GM21619 (cell line): ENCODE measurements around the gene UQCC2.

Experiments used
- ATAC-seq: cut with Tn5 transposase; IDR thresholded peaks from one replicate; pipeline ENCODE4 v1.9.1; 2021; ENCODE audit not compliant: unreplicated experiment

Gene UQCC2

DNA sequence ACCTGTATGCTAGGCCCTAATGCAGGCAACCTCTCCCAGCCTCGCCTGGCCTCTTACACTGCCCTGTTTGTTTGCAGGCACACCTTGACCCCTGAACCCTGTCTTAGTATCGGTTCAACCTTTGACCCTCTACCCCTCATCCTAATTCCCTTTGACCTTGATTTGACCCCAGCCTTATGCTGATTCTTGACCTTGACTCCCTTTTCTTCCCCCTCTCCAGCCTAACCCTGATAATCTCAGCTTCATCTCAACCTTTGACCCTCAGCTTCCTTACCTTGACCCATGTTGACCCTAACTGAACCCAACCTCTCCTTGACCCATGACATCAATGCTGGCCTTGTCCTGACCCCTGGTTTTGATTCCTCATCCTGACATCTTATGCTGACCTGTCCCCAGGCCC lies 33.8 kb downstream of the UQCC2 start:
- ATAC-seq: no peak

DNA sequence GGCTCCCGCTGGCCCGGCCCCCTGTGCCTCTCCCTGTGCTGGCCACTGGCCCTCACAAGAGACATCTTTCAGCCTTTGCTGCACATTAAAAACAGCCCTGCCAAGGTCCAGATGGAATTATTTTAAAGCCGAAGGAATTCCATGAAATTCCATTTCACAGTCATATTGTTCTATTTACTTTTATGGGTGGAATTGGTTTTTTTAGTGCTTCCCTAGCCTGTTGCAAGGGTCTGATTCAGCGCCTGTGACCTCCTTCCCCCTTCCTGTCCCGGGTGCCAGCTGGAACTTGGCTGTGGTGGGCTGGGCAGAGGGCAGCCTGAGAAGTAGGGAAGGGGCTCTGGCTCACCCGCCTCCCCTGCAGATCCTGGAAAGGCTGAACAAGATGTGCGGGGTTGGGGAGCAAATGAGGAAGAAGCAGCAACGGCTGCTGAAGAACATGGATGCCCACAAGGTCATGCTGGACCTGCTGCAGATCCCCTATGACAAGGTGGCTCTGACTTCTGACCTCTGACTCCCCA lies 34.3 kb downstream of the UQCC2 start:
- no peak for ATAC-seq

DNA sequence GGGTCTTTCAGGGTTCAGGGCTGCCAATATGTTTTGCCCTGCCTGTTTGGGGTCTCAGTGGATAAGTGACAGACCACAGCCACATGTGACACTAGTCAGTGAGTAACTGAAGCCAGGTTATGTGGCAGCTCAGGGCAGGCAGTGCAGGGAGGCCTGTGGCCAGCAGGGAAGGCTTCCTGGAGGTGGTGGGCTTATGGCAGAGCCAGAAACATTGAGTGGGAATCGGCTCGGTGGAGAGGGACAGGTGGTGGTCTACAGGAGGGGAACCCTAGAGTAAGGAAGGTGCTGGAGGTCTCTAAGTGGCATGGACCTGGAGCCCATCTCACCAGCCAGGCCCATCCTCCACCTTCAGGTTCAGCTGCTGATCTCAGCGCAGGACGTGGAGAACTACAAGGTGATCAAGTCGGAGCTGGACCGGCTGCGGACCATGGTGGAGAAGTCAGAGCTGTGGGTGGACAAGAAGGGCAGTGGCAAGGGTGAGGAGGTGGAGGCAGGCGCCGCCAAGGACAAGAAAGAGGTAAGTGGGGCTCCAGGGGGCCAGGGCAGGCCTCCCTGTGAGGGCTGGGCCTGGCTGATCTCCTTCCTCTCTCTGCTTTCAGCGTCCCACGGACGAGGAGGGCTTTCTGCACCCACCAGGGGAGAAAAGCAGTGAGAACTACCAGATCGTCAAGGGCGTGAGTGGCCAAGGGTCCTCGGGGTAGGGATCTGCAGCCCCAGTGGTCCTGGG lies 34.9 kb downstream of the UQCC2 start:
- ATAC-seq: no peak

DNA sequence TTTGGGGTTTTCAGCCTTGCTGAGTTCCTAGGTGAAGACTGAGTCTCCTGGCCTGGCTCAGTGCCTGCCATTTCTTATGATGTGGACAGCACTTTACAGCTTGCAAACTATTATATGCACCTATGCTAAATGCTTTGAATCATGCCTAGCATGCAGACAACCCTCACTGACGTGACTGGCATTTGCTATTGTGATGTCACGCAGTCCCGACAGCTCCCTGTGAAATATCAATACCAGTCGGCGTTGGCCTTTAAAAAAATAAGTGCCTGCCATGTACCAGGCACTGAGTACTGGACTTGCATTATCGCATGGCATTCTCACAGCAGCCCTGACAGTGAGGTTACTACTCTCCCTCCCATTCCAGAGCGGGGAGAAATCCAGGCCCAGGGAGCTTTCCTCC lies 35.5 kb downstream of the UQCC2 start:
- ATAC-seq: no peak

DNA sequence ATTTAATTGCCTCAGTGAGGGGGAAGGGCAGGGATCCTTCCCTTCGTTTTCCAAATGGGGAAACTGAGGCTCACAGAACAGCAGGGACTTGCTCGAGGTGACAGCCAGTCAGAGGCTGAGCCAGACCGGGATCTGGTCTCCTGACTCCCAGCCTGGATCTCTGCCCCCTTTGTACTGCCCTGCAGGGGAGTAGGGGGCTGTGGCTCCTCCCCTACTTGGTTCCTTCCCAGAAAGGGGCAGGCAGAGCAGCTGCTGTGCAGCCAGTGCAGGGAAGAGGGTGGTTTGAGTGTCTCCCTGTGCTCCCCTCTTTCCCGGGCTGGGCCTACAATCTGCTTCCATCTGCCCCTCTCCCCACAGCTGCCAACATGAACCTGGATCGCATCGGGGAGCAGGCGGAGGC lies 37.6 kb downstream of the UQCC2 start:
- no peak for ATAC-seq

DNA sequence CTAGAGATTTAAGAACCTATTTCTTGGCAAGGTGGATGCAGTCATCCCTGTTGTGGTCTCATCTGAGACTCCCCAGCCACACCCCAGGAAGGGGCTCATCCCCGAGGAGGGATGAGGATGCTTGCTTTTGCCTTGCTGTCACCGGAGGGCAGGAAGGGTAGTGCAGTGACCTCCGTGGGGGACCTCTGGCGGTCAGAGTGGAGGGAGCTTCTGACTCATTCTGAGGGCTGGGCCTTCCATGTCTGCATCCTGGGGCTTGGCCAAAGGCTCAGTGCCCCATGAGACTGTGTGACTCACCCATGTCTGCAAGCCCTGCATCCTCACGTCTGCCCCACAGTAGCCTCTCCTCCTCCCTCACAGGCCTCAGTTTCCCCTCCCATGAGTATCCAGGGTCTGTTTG lies 38.7 kb downstream of the UQCC2 start:
- ATAC-seq: peak; percentile 57

DNA sequence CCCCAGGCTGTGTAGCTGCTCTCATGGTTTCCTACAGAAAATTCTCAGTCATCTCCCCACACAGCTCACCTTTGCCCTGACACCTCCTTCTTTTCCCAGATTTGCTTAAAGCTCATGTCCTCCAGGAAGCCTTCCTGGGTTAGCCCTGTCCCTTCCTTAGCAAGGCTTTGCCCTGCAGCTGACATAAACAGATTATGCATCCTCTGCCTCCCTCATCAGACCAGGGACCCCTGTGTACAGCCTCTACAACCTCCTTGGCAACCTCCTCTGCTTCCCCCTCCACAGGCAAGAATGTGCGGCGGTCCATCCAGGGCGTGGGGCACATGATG lies 39.8 kb downstream of the UQCC2 start:
- no peak for ATAC-seq

DNA sequence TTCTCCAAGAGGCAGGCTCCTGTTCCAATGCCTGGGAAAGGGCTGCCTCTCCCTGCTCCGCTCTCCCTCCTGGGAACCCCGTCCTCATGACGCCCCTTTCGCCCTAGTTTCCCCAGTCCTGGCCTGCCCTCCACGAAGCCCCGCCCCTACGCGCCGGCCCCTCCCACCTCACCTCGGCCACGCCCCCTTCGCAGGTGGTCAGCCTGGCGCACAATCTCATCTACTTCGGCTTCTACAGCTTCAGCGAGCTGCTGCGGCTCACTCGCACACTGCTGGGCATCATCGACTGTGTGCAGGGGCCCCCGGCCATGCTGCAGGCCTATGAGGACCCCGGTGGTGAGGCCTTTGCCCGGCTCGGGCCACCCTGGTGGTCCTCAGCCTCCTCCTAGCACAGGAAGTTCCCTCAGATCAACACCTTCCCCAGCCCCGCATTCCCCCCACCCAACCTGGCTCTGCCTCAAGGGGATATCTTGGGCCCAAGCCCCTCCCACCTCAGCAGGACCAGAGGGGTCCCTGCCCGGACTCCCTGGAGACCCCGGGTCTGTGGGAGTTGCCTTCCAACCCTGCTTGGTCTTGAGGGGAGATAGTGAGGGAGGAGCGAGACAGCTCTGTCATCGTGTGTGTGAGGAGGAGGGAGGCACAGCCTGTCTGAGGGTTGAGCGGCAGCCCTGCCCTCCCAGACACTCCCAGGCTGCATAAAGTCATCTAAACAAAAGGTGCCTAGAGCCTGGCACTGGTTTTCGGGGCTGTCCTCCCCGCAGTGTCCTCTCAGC lies 40.3 kb downstream of the UQCC2 start:
- no peak for ATAC-seq

DNA sequence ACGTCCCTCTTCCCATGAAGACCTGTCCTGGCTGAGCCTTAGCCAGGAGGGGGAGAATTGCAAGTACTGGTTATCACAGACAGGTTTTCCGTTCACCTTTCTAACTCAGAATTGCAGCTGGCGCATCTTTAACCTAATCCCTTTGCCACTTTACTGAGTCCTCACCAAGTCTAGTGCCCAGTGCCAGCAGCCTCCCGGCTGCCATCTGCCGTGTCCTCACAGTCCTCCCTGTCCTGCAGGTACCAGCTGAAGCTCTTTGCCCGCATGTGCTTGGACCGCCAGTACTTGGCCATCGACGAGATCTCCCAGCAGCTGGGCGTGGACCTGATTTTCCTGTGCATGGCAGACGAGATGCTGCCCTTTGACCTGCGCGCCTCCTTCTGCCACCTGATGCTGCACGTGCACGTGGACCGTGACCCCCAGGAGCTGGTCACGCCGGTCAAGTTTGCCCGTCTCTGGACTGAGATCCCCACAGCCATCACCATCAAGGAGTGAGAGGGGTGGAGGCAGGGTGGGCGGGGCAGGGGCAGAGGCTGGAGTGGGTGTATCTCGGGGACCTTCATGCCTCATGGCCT lies 41.3 kb downstream of the UQCC2 start:
- ATAC-seq: no peak

DNA sequence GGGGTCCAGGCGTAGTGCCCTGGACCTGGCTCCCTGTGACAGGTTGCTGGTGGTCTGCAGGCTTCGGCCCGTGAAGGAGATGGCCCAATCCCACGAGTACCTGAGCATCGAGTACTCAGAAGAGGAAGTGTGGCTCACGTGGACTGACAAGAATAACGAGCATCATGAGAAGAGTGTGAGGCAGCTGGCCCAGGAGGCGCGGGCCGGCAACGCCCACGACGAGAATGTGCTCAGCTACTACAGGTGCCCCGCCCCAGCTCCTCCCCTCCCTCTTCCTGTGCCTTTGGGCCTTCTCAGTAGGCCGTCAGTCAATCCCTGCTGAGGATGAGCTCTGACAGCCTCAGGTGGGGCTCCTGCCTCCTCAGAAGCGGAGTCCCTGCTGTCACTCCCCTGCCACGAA lies 42.6 kb downstream of the UQCC2 start:
- ATAC-seq: no peak

DNA sequence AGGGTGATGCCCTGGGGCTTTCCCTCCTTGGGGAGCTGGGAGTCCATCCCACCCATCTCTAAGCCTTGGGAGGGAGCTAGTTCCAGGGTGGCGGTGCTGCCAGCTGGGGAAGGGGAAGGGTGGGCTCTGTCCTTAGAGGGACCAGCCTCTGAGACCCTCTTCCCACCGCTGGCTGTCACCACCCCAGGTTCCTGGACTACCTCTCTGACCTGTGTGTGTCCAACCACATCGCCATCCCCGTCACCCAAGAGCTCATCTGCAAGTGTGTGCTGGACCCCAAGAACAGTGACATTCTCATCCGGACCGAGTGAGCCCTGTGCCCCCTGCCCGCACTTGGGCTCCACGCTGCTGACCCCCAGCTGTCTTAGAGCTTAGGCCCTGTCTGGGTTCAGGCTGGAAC lies 43.2 kb downstream of the UQCC2 start:
- ATAC-seq: no peak

DNA sequence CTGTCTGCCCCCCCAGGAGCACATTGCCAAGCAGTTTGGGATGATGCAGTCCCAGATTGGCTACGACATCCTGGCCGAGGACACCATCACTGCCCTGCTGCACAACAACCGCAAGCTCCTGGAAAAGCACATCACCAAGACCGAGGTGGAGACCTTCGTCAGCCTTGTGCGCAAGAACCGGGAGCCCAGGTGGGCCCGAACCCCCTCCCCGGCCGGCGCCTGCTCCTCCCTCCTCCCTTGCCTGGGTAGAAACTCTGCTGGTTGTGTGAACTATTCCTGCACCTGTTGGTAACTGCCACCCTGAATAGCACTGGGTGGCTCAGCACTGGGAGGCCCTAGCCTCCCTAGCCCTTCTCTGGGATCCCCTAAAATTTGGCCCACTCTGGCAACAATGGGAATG lies 43.7 kb downstream of the UQCC2 start:
- no peak for ATAC-seq

DNA sequence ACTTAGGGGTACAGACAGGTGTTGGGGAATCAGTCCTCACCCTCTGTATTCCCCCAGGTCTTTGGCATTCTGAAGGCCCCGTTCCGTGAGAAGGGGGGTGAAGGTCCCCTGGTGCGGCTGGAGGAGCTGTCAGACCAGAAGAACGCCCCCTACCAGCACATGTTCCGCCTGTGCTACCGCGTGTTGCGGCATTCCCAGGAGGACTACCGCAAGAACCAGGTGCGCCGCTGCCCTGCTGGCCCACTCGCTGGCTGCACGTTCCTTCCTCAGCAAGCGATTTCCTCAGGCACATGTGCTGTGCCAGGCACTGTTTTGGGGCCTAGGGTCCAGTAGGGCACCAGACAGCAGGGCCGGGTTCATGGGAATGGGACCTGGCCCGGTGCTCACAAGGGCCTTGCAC lies 44.4 kb downstream of the UQCC2 start:
- no peak for ATAC-seq

DNA sequence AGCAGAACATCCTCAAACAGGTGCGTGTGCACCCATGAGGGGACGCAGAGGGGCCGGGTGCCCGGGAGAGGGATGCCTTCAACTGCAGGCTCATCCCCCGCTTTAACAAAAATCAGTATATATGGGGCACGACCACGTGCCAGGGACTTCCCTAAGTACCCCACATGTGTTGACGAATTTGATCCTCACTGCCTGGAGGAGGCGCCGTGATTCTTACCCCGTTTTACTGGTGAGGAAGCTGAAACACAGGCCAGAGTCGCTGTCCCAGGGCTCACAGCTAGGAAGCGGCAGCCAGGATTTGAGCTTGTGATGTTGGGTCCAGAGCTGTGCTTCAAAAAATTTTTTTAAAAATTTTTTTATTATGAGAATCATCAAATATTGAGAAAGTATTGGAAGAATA lies 45.5 kb downstream of the UQCC2 start:
- ATAC-seq: no peak

DNA sequence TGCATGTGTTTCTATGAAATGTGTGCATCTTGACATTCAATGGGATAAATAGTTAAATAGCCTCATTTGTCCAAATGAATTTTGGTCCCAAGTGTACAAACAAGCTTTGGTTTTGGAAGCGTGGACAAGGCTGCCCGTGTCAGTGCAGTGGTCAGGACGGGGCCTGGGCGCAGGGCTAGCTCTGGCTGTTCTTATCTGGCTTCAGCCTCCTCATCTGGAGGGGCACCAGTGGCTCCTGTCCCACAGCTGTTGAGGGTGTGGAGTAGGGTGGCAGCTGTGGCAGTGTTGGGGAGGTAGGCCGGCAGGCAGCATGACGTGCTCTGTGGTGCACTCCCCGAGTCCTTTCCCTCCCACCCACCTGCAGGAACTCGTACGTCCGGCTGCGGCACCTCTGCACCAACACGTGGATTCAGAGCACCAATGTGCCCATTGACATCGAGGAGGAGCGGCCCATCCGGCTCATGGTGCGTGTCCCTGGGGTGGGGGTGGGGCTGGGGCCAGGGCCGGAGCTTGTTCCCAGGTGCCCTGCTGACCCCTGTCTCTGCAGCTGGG lies 46.9 kb downstream of the UQCC2 start:
- ATAC-seq: no peak

DNA sequence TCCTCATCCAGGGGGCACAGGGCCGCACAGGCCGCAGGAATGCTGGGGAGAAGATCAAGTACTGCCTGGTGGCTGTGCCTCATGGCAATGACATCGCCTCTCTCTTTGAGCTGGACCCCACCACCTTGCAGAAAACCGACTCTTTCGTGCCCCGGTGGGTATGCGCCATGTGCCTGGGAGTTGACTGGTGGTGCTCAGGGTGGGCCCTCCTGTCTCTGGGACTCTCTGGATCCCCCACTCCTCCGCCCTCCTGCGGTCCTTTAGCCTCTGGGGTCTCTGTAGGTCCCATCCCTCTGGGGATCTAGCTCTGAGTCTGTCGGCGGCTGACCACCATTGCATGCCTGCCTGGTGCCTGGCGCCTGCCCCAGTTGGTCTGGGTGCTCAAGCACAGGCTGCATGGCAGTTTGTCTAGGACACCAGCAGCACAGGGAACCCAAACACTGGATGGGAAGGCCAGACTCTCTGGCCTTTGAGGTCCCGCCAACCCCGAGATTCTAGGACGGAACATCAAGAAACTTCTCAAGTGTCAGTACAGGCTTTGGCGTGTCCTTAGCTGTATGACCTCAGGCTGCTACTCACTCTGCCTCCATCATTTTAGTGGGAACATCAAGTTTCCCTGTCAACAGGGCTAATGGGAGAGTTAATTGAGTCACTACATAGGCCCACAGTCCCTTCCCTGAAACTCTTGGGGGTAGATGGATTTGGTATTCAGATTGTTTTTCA lies 47.6 kb downstream of the UQCC2 start:
- no peak for ATAC-seq

DNA sequence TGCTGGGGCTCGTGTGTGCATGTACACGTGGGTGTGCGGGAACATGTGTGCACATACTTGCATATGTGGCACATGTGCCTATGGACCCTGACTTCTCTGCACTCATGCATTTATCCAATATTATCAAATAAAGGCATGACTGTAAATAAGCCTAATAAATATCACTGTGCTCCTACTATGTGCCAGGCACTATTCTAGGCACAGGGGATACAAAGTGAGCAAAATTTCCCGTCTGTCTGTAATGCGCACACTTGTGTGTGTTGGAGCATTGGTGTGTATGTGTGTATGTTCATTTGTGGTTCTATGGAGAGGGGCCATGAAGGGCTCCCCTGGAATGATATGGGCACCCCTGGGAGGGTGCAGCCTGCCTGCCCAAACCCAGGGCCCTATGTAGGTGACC lies 48.5 kb downstream of the UQCC2 start:
- no peak for ATAC-seq

DNA sequence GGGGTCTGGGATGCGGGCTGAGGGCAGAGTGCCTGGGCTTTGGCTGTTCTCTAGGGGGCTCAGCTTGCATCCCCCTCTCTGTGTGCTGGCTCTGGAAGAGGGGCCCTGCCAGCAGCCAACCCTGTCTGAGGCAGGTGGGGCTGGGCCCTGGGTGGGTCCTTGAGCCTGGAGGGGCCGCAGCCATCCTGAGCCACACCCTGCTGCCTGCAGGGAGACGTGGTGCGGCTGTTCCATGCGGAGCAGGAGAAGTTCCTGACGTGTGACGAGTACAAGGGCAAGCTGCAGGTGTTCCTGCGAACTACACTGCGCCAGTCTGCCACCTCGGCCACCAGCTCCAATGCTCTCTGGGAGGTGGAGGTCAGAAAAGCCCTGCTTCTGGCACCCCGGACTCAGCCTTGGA lies 49.2 kb downstream of the UQCC2 start:
- no peak for ATAC-seq

DNA sequence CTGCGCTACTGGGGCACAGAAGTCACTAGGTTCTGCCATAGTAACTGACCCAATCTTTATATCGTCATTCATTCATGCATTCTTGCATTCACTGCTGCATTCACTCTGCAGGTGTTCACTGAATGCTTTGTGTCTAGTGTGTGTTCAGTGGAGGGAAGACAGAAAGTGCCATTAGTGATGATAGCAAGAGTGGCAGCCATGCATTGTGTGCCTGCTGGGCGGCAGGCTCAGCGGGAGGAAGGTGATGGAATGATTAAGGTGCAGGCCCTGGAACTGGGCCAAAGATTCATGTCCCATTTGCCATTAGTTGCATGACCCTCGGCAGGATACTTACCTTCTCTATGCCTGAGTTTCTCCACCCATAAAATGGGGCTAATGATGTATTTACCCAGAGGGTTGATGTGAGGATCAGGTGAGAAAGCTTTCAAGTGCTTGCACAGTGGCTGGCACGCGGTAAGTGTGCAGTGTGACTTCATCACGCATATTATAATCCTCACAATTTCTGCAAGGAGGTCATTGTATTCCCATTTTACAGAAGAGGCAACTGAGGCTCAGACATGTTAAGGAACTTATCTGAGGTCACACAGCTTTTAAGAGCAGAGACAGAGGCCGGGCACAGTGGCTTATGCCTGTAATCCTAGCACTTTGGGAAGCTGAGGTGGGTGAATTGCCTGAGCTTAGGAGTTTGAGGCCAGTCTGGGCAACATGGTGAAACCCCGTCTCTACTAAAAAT lies 50.2 kb downstream of the UQCC2 start:
- ATAC-seq: no peak

DNA sequence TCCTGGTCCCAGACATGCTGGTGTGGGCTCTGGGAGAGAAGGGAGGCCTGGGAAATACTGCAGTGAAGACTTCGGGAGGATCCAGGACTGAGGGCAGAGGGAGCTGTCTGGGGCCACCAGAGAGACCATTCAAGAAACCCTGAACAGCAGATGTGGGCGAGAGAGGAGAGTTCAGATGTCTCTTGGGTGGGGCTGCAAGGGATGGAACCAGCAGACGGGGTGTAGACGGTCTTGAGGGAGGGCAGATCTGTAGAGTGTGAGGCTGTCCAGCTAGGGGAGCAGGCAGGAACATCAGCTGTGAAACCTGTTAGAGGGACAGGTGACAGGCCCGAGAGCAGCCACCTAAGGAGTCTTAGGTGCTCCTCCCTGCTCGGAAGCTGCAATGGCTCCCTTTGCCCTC lies 51.5 kb downstream of the UQCC2 start:
- no peak for ATAC-seq
